Astrocyte (in vitro differentiated cells and primary cell): ENCODE measurements around the gene CD44. TPM values are rescaled to one million over a fixed set of nuclear protein-coding genes. Genes with fewer than 3 reads are reported as not detected.

Experiments used
- DNase-seq: peaks from one replicate; pipeline ENCODE4 v3.0.0-alpha.2; 2010; ENCODE audit warnings: low read depth
- FAIRE-seq: peaks from 2 replicates; lab custom pipeline; 2011; peaks lifted over from hg19 to GRCh38; lab: Jason Lieb, UNC
- H2AFZ ChIP-seq: 2 replicates; pipeline ENCODE4 v1.6.0; 2012; ENCODE audit warnings: low read depth, low read length, inconsistent platforms
- H3K27ac ChIP-seq: 2 replicates; pipeline ENCODE4 v1.5.1; 2011; ENCODE audit warnings: low read depth, low read length, inconsistent platforms
- H3K27me3 ChIP-seq: 2 replicates; pipeline ENCODE4 v1.6.0; 2011; ENCODE audit warnings: low read length, inconsistent platforms; ENCODE audit not compliant: insufficient read depth
- H3K36me3 ChIP-seq: 2 replicates; pipeline ENCODE4 v1.5.1; 2011; ENCODE audit warnings: low read length, inconsistent platforms; ENCODE audit not compliant: insufficient read depth
- H3K4me1 ChIP-seq: 2 replicates; pipeline ENCODE4 v1.5.1; 2011; ENCODE audit warnings: low read length, inconsistent platforms; ENCODE audit not compliant: insufficient read depth
- H3K4me2 ChIP-seq: 2 replicates; pipeline ENCODE4 v1.6.0; 2012; ENCODE audit warnings: low read length, inconsistent platforms
- H3K4me3 ChIP-seq: 2 replicates; pipeline ENCODE4 v1.5.1; 2011; ENCODE audit warnings: low read depth, mild to moderate bottlenecking, low read length, inconsistent platforms; ENCODE audit not compliant: insufficient read depth
- H3K79me2 ChIP-seq: 2 replicates; pipeline ENCODE4 v1.6.0; 2012; ENCODE audit warnings: mild to moderate bottlenecking, low read length, inconsistent platforms; ENCODE audit not compliant: insufficient read depth
- H3K9ac ChIP-seq: 2 replicates; pipeline ENCODE4 v1.6.0; 2012; ENCODE audit warnings: mild to moderate bottlenecking, low read length, inconsistent platforms
- H3K9me3 ChIP-seq: 2 replicates; pipeline ENCODE4 v1.5.1; 2012; ENCODE audit warnings: low read depth, mild to moderate bottlenecking, low read length, inconsistent platforms; ENCODE audit not compliant: insufficient read depth
- H4K20me1 ChIP-seq: 2 replicates; pipeline ENCODE4 v1.6.0; 2012; ENCODE audit warnings: low read length, inconsistent platforms; ENCODE audit not compliant: insufficient read depth
- H3K27ac Mint-ChIP-seq: one replicate; pipeline ENCODE4 v1.8.0; 2021; ENCODE audit warnings: mild to moderate bottlenecking, mixed read lengths; ENCODE audit not compliant: unreplicated experiment
- H3K27me3 Mint-ChIP-seq: one replicate; pipeline ENCODE4 v1.8.0; 2021; ENCODE audit warnings: low read depth, mixed read lengths; ENCODE audit not compliant: unreplicated experiment
- H3K36me3 Mint-ChIP-seq: one replicate; pipeline ENCODE4 v1.8.0; 2021; ENCODE audit warnings: low read depth, mixed read lengths; ENCODE audit not compliant: unreplicated experiment
- H3K4me1 Mint-ChIP-seq: one replicate; pipeline ENCODE4 v1.8.0; 2021; ENCODE audit warnings: low read depth, mixed read lengths; ENCODE audit not compliant: unreplicated experiment
- H3K4me3 Mint-ChIP-seq: one replicate; pipeline ENCODE4 v1.8.0; 2021; ENCODE audit warnings: mild to moderate bottlenecking, moderate library complexity, mixed read lengths; ENCODE audit not compliant: unreplicated experiment
- H3K9me3 Mint-ChIP-seq: one replicate; pipeline ENCODE4 v1.8.0; 2021; ENCODE audit warnings: mild to moderate bottlenecking, mixed read lengths; ENCODE audit not compliant: unreplicated experiment
- EZH2 ChIP-seq: IDR thresholded peaks from 2 replicates; pipeline ENCODE4 v1.6.1; 2012; ENCODE audit warnings: mild to moderate bottlenecking, low read length, inconsistent platforms; ENCODE audit not compliant: insufficient read depth
- total RNA-seq: library from RNA; stranded (reverse); gene quantifications from 2 replicates; pipeline ENCODE4 v1.2.1, GENCODE V29; 2021
- TF ChIP-seq, protein P1 (sequence below): IDR thresholded peaks from 2 replicates; pipeline ENCODE4 v1.5.1; 2011; ENCODE audit warnings: low read depth, mild to moderate bottlenecking, inconsistent platforms, low read length, moderate library complexity; ENCODE audit not compliant: insufficient read depth

CD44 gene
- total RNA-seq, 1 donor from 2014 or later: 154 TPM

DNA sequence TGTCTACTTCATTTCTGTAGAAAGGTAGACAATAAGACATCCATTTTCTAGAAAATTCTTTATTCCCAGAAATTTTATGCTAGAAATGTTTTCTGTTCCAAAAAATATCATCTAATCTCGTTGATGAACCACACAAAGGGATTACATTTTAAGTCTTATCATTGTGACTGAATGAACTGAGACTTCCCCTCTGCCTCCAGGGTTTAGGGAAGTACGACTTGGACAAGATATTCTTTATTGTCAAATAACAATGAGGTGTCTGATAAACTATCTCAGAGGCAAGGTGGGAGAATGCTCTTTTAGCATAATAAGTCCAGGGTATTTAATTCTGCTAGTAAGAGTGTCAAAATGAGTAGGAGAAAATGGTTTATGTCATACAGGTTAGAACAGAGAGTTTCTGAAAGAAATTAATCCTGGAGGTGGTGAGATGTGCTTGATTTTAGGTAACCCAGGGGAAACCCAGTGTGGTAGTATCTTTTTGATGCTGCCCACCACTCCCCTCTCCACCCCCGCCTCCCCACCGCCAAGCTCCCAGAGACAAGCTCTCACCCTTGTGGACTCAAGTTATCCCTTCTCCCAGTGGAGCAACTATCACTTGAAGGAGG lies 100.6 kb downstream of the CD44 start:
- Mint-ChIP-seq H3K27me3 (peaks cover 4% of the 10 kb centered on the region), H3K4me3 (no peak overlapping the region), H3K4me1 (peaks cover 8% of the 10 kb centered on the region), H3K9me3 (peaks cover 4% of the 10 kb centered on the region), H3K36me3 (no peaks in the 10 kb centered on the region), H3K27ac (no peak overlapping the region)
- TF ChIP-seq, protein P1, sequence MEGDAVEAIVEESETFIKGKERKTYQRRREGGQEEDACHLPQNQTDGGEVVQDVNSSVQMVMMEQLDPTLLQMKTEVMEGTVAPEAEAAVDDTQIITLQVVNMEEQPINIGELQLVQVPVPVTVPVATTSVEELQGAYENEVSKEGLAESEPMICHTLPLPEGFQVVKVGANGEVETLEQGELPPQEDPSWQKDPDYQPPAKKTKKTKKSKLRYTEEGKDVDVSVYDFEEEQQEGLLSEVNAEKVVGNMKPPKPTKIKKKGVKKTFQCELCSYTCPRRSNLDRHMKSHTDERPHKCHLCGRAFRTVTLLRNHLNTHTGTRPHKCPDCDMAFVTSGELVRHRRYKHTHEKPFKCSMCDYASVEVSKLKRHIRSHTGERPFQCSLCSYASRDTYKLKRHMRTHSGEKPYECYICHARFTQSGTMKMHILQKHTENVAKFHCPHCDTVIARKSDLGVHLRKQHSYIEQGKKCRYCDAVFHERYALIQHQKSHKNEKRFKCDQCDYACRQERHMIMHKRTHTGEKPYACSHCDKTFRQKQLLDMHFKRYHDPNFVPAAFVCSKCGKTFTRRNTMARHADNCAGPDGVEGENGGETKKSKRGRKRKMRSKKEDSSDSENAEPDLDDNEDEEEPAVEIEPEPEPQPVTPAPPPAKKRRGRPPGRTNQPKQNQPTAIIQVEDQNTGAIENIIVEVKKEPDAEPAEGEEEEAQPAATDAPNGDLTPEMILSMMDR: no peak
- no peak for TF ChIP-seq EZH2
- no peaks in the 10 kb centered on the region for H3K79me2 ChIP-seq
- FAIRE-seq: no peak
- H4K20me1 ChIP-seq: no peaks in the 10 kb centered on the region
- no peak for DNase-seq
- H3K27me3 ChIP-seq: no peaks in the 10 kb centered on the region
- no peak overlapping the region for H3K27ac ChIP-seq
- no peak overlapping the region for H3K9ac ChIP-seq
- H3K9me3 ChIP-seq: no peaks in the 10 kb centered on the region
- no peak overlapping the region for H3K4me2 ChIP-seq
- H3K36me3 ChIP-seq: no peaks in the 10 kb centered on the region
- H3K4me3 ChIP-seq: no peak overlapping the region
- H2AFZ ChIP-seq: no peak overlapping the region
- peaks cover 18% of the 10 kb centered on the region for H3K4me1 ChIP-seq

DNA sequence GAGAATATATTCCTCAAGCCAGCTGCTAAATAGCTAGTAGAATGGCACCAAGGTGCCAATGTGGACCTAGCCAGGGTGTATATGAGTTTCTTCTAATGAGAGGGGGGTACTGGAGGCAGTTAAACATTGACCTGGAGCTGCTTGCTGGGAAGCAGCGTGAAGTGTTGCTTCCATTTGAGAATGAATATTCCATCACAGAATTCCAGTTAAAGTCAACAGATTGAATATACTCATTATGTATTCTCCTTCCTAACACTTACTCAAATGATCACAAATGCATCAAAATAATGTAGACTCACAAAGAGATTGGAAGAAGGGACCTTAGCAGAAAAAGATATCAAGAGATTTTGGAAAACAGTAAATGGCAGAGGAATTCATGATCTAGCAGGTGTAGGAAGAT lies 102.1 kb downstream of the CD44 start:
- no peak for DNase-seq
- Mint-ChIP-seq H3K4me3 (no peak overlapping the region), H3K4me1 (peaks cover 8% of the 10 kb centered on the region), H3K9me3 (no peaks in the 10 kb centered on the region), H3K36me3 (no peaks in the 10 kb centered on the region), H3K27ac (peak overlapping the region; percentile 15), H3K27me3 (peaks cover 4% of the 10 kb centered on the region)
- no peaks in the 10 kb centered on the region for H3K79me2 ChIP-seq
- H3K9ac ChIP-seq: no peak overlapping the region
- FAIRE-seq: no peak
- no peak overlapping the region for H3K4me3 ChIP-seq
- no peaks in the 10 kb centered on the region for H3K27me3 ChIP-seq
- no peak overlapping the region for H3K4me2 ChIP-seq
- H2AFZ ChIP-seq: no peak overlapping the region
- no peaks in the 10 kb centered on the region for H4K20me1 ChIP-seq
- peaks cover 12% of the 10 kb centered on the region for H3K4me1 ChIP-seq
- no peaks in the 10 kb centered on the region for H3K36me3 ChIP-seq
- H3K27ac ChIP-seq: no peak overlapping the region
- no peak for TF ChIP-seq EZH2
- TF ChIP-seq, protein P1: no peak
- no peaks in the 10 kb centered on the region for H3K9me3 ChIP-seq

- Histone ChIP-seq H3K4me1 (peaks cover 8% of the 10 kb centered on the region), H4K20me1 (no peaks in the 10 kb centered on the region), H3K4me3 (no peak overlapping the region), H3K4me2 (no peak overlapping the region), H3K27ac (no peak overlapping the region), H3K27me3 (no peaks in the 10 kb centered on the region), H3K9ac (no peak overlapping the region), H3K79me2 (no peaks in the 10 kb centered on the region), H3K9me3 (no peaks in the 10 kb centered on the region), H2AFZ (no peak overlapping the region), H3K36me3 (no peaks in the 10 kb centered on the region)
- Mint-ChIP-seq H3K36me3 (no peaks in the 10 kb centered on the region), H3K9me3 (no peaks in the 10 kb centered on the region), H3K27ac (no peak overlapping the region), H3K27me3 (peaks cover 4% of the 10 kb centered on the region), H3K4me1 (peaks cover 8% of the 10 kb centered on the region), H3K4me3 (no peak overlapping the region)
- TF ChIP-seq, protein P1: no peak
- TF ChIP-seq EZH2: no peak
- DNase-seq (no peak), FAIRE-seq (no peak)
Measured at GRCh38 chr11:35241531-35241930, 102.6 kb downstream of the CD44 start.
